ENCODE results near the gene HS3ST4. TPM values are rescaled to one million over a fixed set of nuclear protein-coding genes. Genes with fewer than 3 reads are reported as not detected.

The HS3ST4 gene
- polyA plus RNA-seq, 1 donor from 2014 or later, result 13.0 TPM

GRCh38 chr16:25931473-25932035 lies 239.8 kb downstream of the HS3ST4 start:
- H3K9me3 ChIP-seq (ENCODE audit: low read length), result no peaks in the 10 kb centered on the region
- no peaks in the 10 kb centered on the region for H3K27me3 ChIP-seq (ENCODE audit: insufficient read depth, low read depth, low read length)
- no peak overlapping the region for H2AFZ ChIP-seq (ENCODE audit: low read depth, low read length)
- no peaks in the 10 kb centered on the region for H4K20me1 ChIP-seq (ENCODE audit: insufficient read depth)
- no peak overlapping the region for H3K27ac ChIP-seq (ENCODE audit: low read length)
- H3K4me2 ChIP-seq (ENCODE audit: low read length), result no peak overlapping the region
- peaks cover 4% of the 10 kb centered on the region for H3K36me3 ChIP-seq (ENCODE audit: insufficient read depth, low read length)
- no peak overlapping the region for H3K4me3 ChIP-seq (ENCODE audit: low read length)
- H3K79me2 ChIP-seq (replicated peaks; ENCODE audit: insufficient read depth, low read length), result no peaks in the 10 kb centered on the region
- H3F3A ChIP-seq (ENCODE audit: insufficient read depth, low read length, poor library complexity, severe bottlenecking), result no peaks in the 10 kb centered on the region
- no peak overlapping the region for H3K9ac ChIP-seq (ENCODE audit: low read length)
- H3K9me2 ChIP-seq (ENCODE audit: insufficient read depth, low read length), result no peaks in the 10 kb centered on the region
- TF ChIP-seq TAF1 (IDR thresholded peaks at IDR 0.05; ENCODE audit: low read depth) (no peak), SMC3 (conservative IDR thresholded peaks at IDR 0.05; ENCODE audit: poor library complexity) (no peak), CTCF (IDR thresholded peaks at IDR 0.05; ENCODE audit: poor library complexity, severe bottlenecking) (no peak), EZH2 (IDR thresholded peaks at IDR 0.05; ENCODE audit: borderline replicate concordance, insufficient read depth, low read length, poor library complexity, severe bottlenecking) (no peak), EP300 (conservative IDR thresholded peaks at IDR 0.05; ENCODE audit: poor library complexity, severe bottlenecking) (no peak), RAD21 (conservative IDR thresholded peaks at IDR 0.05) (no peak), MXI1 (conservative IDR thresholded peaks at IDR 0.05; ENCODE audit: poor library complexity, severe bottlenecking) (no peak), REST (IDR thresholded peaks at IDR 0.05; ENCODE audit: borderline replicate concordance) (no peak), POLR2AphosphoS5 (IDR thresholded peaks at IDR 0.05) (no peak)

DNA sequence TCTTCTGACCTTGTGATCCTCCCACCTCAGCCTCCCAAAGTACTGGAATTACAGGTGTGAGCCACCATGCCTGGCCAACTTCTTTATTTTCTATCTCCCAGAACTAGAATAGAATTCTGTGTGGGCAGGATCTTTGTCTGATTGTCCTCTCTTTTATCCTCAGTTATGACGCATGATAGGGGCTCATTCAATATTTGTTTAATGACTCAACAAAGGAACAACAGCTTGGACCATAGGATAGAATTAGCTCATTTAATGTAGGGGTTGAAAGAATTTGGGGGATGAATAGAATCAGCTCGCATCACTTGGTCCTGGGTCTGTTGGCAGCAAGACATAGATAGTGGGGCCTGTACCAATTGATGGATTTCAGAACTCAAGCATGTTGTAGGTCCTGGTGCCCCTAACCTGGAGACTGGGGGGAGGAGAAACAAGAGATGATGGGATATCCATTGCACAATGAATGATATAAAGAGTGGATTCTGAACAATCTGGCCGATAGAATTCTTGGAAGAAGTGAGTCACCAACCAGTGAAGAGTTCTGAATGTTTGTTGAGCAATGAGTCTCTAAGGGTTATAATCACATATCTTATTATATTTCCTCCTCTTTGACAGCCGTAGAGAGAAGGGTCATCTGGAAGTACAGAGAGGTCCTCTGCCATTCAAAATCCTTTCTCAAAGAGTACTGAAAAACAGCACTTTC lies 250.2 kb downstream of the HS3ST4 start:
- H3K9me3 ChIP-seq (ENCODE audit: low read length), result no peaks in the 10 kb centered on the region
- H3K9ac ChIP-seq (ENCODE audit: low read length), result no peak overlapping the region
- H3K9me2 ChIP-seq (ENCODE audit: insufficient read depth, low read length), result no peaks in the 10 kb centered on the region
- H3F3A ChIP-seq (ENCODE audit: insufficient read depth, low read length, poor library complexity, severe bottlenecking), result no peaks in the 10 kb centered on the region
- H3K36me3 ChIP-seq (ENCODE audit: insufficient read depth, low read length), result no peaks in the 10 kb centered on the region
- no peaks in the 10 kb centered on the region for H4K20me1 ChIP-seq (ENCODE audit: insufficient read depth)
- no peaks in the 10 kb centered on the region for H3K27me3 ChIP-seq (ENCODE audit: insufficient read depth, low read depth, low read length)
- H2AFZ ChIP-seq (ENCODE audit: low read depth, low read length), result no peak overlapping the region
- no peaks in the 10 kb centered on the region for H3K79me2 ChIP-seq (replicated peaks; ENCODE audit: insufficient read depth, low read length)
- no peak overlapping the region for H3K4me3 ChIP-seq (ENCODE audit: low read length)
- TF ChIP-seq RAD21 (conservative IDR thresholded peaks at IDR 0.05) (no peak), SMC3 (conservative IDR thresholded peaks at IDR 0.05; ENCODE audit: poor library complexity) (no peak)
- H3K4me2 ChIP-seq (ENCODE audit: low read length), result no peak overlapping the region
- no peak overlapping the region for H3K27ac ChIP-seq (ENCODE audit: low read length)

Data from neural cell (in vitro differentiated cells).